Suprapubic skin (tissue), 4 donors: Measurements from ENCODE around the gene CBLIF. TPM values are rescaled to one million over a fixed set of nuclear protein-coding genes. Genes with fewer than 3 reads are reported as not detected.
"Not testable (repeated sequence)": the region's sequence is repeated elsewhere in the genome, so short reads cannot be mapped to it uniquely, and the experiment has no call there.

Source experiments
- DNase-seq, 2 donors: peaks; one replicate each; pipeline ENCODE4 v3.0.0-alpha.2; 2019; ENCODE audit warnings: low spot score in 2 of 2
- H3K27ac ChIP-seq: fragments of 200-600 bp; sonication (generic); one replicate; pipeline ENCODE4 v1.5.1; 2019
- H3K27me3 ChIP-seq: fragments of 200-600 bp; sonication (generic); one replicate; pipeline ENCODE4 v1.5.1; 2019
- H3K36me3 ChIP-seq: fragments of 200-600 bp; sonication (generic); one replicate; pipeline ENCODE4 v1.5.1; 2019
- H3K4me1 ChIP-seq: fragments of 200-600 bp; sonication (generic); one replicate; pipeline ENCODE4 v1.5.1; 2019
- H3K4me3 ChIP-seq: fragments of 200-600 bp; sonication (generic); one replicate; pipeline ENCODE4 v1.5.1; 2019; ENCODE audit warnings: mild to moderate bottlenecking
- H3K9me3 ChIP-seq: fragments of 200-600 bp; sonication (generic); one replicate; pipeline ENCODE4 v1.5.1; 2019
- CTCF ChIP-seq, 2 donors: fragments of 200-600 bp in 1 of 2; fragments of 450-650 bp in 1 of 2; sonication (generic) in 1 of 2; IDR thresholded peaks; one replicate each; pipeline ENCODE4 v1.5.1; 2016 to 2019; ENCODE audit warnings: antibody characterized with exemption in 2 of 2, mild to moderate bottlenecking in 1 of 2, moderate library complexity in 1 of 2
- EP300 ChIP-seq: sonication (generic); formaldehyde crosslinking; IDR thresholded peaks from one replicate; pipeline ENCODE4 v1.6.1; 2017; ENCODE audit warnings: antibody characterized with exemption
- POLR2A ChIP-seq, 2 donors: fragments of 450-650 bp; IDR thresholded peaks; one replicate each; pipeline ENCODE4 v1.6.1; 2017; ENCODE audit warnings: antibody characterized with exemption in 2 of 2, mild to moderate bottlenecking in 2 of 2, moderate library complexity in 2 of 2
- POLR2AphosphoS5 ChIP-seq, 3 donors: sonication (generic); formaldehyde crosslinking; IDR thresholded peaks; one replicate each; pipeline ENCODE4 v1.6.1; 2017; ENCODE audit warnings: antibody characterized with exemption in 3 of 3
- WGBS: methylation state at CpG from one replicate; pipeline ENCODE4 v1.1.5; 2018; 5-methylcytosine and 5-hydroxymethylcytosine counted together
- total RNA-seq, 4 donors: library from RNA; depleted of rRNA; stranded (reverse); fragments of >200 nt; gene quantifications; one replicate each; pipeline ENCODE4 v1.1.0, GENCODE V29; 2016

The CBLIF gene
- not detected for total RNA-seq

- Histone ChIP-seq H3K36me3 (no peaks in the 10 kb centered on the region), H3K27me3 (no peaks in the 10 kb centered on the region), H3K27ac (no peak within 1 kb of the TSS), H3K9me3 (no peaks in the 10 kb centered on the region), H3K4me3 (no peak within 1 kb of the TSS), H3K4me1 (no peaks in the 10 kb centered on the region)
- 88% methylated on average over 4 of the region's 4 CpGs for WGBS
- no peak for TF ChIP-seq POLR2A (IDR thresholded peaks at IDR 0.05)
- no peak for TF ChIP-seq EP300
- no peak for TF ChIP-seq POLR2AphosphoS5 (IDR thresholded peaks at IDR 0.05)
- TF ChIP-seq CTCF (IDR thresholded peaks at IDR 0.05), result no peak
- DNase-seq, result no peak
Measured at GRCh38 chr11:59845399-59845798, at the start of gene CBLIF. Gene CBLIF, minus strand, starts transcription at chr11:59845499. Its CDS starts 46 bp downstream, at chr11:59845453.

GRCh38 chr11:59894616-59895015, 49.3 kb upstream of the CBLIF start:
- Histone ChIP-seq H3K27me3 (no peaks in the 10 kb centered on the region), H3K36me3 (no peaks in the 10 kb centered on the region), H3K4me3 (no peak overlapping the region), H3K27ac (no peak overlapping the region), H3K4me1 (no peaks in the 10 kb centered on the region), H3K9me3 (peaks cover 3% of the 10 kb centered on the region)
- 42% methylated on average over 1 of the region's 1 CpG for WGBS
- TF ChIP-seq POLR2A (IDR thresholded peaks at IDR 0.05) (no peak), EP300 (no peak)
- DNase-seq, result no peak

GRCh38 chr11:59891781-59892181, 46.5 kb upstream of the CBLIF start:
- H3K36me3 ChIP-seq, result no peaks in the 10 kb centered on the region
- H3K9me3 ChIP-seq, result peaks cover 15% of the 10 kb centered on the region
- H3K27ac ChIP-seq, result no peak overlapping the region
- DNase-seq, result no peak
- H3K27me3 ChIP-seq, result no peaks in the 10 kb centered on the region
- H3K4me3 ChIP-seq, result no peak overlapping the region
- TF ChIP-seq CTCF (IDR thresholded peaks at IDR 0.05) (no peak), POLR2AphosphoS5 (IDR thresholded peaks at IDR 0.05) (no peak), POLR2A (IDR thresholded peaks at IDR 0.05) (no peak), EP300 (no peak)
- 29% methylated on average over 3 of the region's 4 CpGs for WGBS
- no peaks in the 10 kb centered on the region for H3K4me1 ChIP-seq

- H3K9me3 ChIP-seq, result peaks cover 15% of the 10 kb centered on the region
- H3K4me3 ChIP-seq, H3K36me3 ChIP-seq, H3K27me3 ChIP-seq, H3K27ac ChIP-seq, DNase-seq, H3K4me1 ChIP-seq: not testable (repeated sequence)
Measured at GRCh38 chr11:59887156-59887555, 41.9 kb upstream of the CBLIF start.

- WGBS, result 89% methylated on average over 1 of the region's 1 CpG
- Histone ChIP-seq H3K4me1 (no peaks in the 10 kb centered on the region), H3K27me3 (no peaks in the 10 kb centered on the region), H3K27ac (no peak overlapping the region), H3K9me3 (peaks cover 8% of the 10 kb centered on the region), H3K4me3 (no peak overlapping the region), H3K36me3 (no peaks in the 10 kb centered on the region)
- no peak for DNase-seq
- no peak for TF ChIP-seq EP300
- TF ChIP-seq POLR2A (IDR thresholded peaks at IDR 0.05), result no peak
- TF ChIP-seq POLR2AphosphoS5 (IDR thresholded peaks at IDR 0.05), result no peak
- TF ChIP-seq CTCF (IDR thresholded peaks at IDR 0.05), result no peak
Measured at GRCh38 chr11:59883597-59883996, 38.3 kb upstream of the CBLIF start.

- no peaks in the 10 kb centered on the region for H3K4me1 ChIP-seq
- no peaks in the 10 kb centered on the region for H3K36me3 ChIP-seq
- H3K9me3 ChIP-seq, result no peaks in the 10 kb centered on the region
- H3K27me3 ChIP-seq, result no peaks in the 10 kb centered on the region
- TF ChIP-seq POLR2A (IDR thresholded peaks at IDR 0.05) (no peak), CTCF (IDR thresholded peaks at IDR 0.05) (no peak), EP300 (no peak), POLR2AphosphoS5 (IDR thresholded peaks at IDR 0.05) (no peak)
- WGBS, result 50% methylated on average over 1 of the region's 1 CpG
- no peak for DNase-seq
- H3K27ac ChIP-seq, result no peak overlapping the region
- no peak overlapping the region for H3K4me3 ChIP-seq
Measured at GRCh38 chr11:59879567-59879966, 34.3 kb upstream of the CBLIF start.
